Right hindlimb (tissue), 1 donor: ENCODE data around the gene RMND1.
"Not testable (repeated sequence)": the region's sequence is repeated elsewhere in the genome, so short reads cannot be mapped to it uniquely, and the experiment has no call there.

Source experiments
- DNase-seq: peaks from one replicate; pipeline ENCODE4 v3.0.0-alpha.2; 2018

Gene RMND1, protein sequence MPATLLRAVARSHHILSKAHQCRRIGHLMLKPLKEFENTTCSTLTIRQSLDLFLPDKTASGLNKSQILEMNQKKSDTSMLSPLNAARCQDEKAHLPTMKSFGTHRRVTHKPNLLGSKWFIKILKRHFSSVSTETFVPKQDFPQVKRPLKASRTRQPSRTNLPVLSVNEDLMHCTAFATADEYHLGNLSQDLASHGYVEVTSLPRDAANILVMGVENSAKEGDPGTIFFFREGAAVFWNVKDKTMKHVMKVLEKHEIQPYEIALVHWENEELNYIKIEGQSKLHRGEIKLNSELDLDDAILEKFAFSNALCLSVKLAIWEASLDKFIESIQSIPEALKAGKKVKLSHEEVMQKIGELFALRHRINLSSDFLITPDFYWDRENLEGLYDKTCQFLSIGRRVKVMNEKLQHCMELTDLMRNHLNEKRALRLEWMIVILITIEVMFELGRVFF

GRCh38 chr6:151451950-151452749 is at the start of gene RMND1:
TSS of gene RMND1 (minus strand) at chr6:151452126. CDS start at chr6:151445811, 6,315 bp downstream.
- peak; percentile 100 for DNase-seq

DNA sequence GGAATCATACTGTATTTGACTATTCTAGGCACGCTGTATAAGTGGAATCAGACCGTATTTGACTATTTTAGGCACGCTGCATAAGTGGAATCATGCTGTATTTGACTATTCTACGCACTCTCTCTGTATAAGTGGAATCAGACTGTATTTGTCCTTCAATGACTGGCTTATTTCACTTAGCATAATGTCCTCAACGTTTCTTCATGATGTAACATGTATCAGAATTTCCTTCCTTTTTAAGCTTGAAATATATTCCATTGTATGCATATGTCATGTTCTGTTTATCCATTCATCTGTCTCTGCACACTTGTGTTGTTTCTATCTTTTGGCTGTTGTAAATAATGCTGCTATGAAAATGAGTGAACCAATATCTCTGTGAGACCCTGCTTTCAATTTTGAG is 47.6 kb upstream of the RMND1 start:
- DNase-seq, result no peak

DNA sequence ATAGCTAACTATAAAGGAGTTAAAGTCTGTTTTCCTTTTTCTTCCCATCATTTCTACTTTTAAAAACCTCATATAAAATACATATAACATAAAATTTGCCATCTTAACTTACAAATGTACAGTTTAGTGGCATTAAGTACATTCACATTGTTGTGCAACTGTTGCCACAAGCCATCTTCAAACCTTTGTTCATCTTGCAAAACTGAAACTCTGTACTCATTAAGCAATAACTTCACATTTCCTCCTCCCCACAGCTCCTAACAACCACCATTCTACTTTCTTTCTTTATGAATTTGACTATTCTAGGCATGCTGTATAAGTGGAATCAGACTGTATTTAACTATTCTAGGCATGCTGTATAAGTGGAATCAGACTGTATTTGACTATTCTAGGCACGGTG is 46.4 kb upstream of the RMND1 start:
- DNase-seq, result no peak

GRCh38 chr6:151497905-151498304 is 46.0 kb upstream of the RMND1 start:
- DNase-seq, result no peak

DNA sequence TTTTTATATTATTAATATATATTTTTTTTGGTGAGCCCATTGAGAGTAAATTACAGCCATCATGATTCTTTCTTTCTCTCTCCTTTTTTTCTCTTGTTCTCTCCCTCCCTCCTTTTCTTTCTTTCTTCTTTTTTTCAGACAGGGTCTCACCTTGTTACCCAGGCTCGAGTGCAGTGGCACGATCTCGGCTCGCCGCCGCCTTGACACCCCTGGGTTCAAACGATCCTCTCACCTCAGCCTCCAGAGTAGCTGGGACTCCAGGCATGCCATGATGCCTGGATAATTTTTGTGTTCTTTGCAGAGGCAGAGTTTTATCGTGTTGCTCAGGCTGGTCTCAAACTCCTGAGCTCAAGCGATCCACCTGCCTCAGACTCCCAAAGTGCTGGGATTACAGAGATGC is 43.5 kb upstream of the RMND1 start:
- no peak for DNase-seq

DNA sequence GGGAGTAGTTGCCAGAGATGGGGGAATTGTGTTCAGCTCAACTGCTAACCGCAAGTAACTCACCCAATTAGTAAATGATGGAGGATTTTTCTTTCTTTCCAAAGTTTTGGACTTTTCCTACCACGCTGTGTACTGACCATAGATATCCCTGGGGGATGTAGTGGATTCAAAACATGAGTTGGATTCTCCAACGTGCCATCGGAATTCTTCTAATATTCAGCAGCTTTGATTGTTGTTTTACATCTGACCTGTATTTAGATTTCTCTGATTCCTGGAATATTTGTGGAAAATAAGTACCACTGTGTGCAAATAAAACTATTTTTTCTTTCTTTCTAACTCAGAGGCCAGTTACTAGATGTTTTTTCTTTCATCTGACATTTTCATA is 43.0 kb upstream of the RMND1 start:
- DNase-seq, result no peak

GRCh38 chr6:151494235-151494935 is 42.5 kb upstream of the RMND1 start:
- DNase-seq, result peak; percentile 72

DNA sequence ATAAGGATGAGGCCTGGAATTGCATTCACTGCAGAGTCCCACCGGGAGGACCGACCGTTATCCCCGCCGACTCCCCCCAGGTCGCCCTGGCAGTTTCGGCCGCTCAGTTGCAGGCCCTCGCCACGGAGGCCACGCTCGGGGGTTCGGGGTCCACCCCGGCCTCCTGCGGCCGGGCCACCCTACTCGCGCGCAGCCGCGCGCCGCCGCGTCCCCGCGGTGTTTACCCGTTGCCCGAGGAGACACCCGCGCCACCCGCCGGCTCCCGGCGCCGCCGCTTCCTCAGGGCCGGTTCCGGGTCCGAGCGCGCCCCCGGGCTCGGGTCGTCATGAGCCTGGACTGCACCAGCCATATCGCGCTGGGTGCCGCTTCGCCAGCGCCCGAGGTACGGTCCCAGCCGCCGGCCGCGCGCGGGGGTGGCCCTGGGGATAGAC is 41.9 kb upstream of the RMND1 start, which contains the start of gene CCDC170:
CCDC170 (plus strand) TSS at position 214 of the 431 bp plus-strand sequence; CDS start at position 326, 112 bp downstream.
- peak; percentile 68 for DNase-seq

GRCh38 chr6:151493161-151493803 is 41.4 kb upstream of the RMND1 start:
- no peak for DNase-seq

- no peak for DNase-seq
Observed at GRCh38 chr6:151490996-151491395, 39.1 kb upstream of the RMND1 start.

DNA sequence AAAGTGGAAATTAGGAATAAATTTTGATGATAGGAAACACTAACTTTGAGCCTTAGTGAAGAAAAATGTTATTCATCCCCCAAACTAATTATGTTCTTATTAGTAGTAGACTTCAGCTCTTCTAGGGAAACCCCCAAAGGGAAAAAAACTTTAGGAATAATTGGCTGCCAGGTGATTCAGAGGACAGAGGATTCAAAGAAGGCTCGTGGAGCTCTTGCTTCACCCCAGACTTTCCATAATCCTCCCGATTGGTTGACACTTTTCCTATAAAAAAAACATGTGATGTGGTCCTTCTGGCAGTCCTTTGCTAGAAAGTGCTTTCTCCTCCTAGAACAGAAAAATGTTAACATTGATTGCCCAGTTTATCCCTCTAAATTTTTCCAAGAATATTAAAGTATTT is 36.3 kb upstream of the RMND1 start:
- DNase-seq, result no peak

DNA sequence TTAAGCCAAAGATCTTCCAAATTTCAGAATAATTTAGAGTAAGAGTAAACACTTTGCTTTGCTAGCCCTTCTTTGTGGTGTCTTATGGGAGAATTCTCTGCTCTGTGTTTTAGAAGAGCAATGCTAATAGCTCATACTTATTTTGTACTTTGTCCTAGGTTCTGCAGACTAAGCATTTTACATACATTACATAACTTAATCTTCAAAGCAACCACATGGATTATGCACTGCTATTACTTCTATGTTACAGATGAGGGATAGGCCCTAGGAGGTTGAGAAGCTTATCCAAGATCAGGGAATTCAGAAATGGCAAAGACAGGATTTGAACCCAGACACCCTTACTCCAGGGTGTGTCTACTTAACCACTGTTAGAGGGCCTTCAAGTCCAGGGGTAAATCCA is 32.1 kb upstream of the RMND1 start:
- no peak for DNase-seq

GRCh38 chr6:151482290-151482689 is 30.4 kb upstream of the RMND1 start:
- DNase-seq, result no peak

- no peak for DNase-seq
Observed at GRCh38 chr6:151481786-151482185, 29.9 kb upstream of the RMND1 start.

DNA sequence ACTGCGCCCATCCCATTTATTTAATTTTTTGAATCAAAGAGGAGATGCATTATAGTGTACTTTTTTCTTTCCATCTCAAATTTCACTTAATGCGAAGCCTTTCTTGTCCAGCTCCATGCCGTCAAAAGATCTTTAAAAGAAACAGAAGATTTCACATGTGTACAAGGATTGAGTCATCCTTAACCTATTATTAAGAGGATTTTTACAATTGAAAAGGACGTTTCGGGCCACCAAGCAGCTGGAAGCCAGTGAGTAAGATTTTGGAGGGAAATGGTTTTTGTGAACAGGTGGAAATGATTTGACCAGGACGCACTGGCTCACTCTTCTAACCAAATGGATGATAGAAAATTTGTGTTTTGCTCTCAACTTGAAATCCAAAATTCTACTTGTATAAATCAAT is 26.7 kb upstream of the RMND1 start:
- DNase-seq, result no peak

GRCh38 chr6:151477726-151478125 is 25.8 kb upstream of the RMND1 start:
- DNase-seq, result no peak

DNA sequence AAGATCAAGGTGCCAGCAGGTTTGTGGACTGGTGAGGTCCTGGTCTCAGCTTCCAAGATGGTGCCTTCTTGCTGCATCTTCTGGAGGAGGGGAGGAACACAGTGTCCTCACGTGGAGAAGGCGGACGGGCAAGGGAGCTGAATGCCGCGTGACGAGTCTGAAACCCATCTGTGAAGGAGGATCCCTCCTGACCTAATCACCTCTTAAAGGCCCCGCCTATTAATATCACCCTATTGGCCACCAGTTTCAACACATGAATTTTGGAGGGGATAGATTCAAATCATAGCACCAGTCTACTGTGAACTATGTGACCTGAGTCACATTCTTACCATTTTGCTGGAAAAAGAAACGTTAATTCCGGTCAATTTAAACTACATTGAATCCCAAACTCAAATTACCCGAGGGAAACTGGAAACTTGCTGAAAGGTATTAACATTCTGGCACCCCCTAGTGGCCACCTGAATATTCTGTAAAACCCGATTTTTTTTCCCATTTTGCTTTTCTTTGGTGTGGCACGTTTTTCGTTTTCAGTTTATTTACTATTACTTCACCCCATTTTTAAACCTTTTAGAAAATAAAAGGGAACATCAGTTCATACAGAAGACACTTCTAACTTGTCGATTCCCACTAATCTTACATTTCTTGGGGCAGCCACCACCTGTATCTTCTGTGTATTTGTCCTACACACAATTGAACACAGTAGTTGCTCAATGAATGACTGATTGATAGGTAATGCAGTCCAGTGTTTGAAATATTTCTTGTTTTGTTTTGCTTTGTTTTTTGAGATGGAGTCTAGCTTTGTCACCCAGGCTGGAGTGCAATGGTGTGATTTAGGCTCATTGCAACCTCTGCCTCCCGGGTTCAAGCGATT is 24.0 kb upstream of the RMND1 start:
- DNase-seq, result peak; percentile 30

- DNase-seq, result no peak
Observed at GRCh38 chr6:151464702-151465101, 12.8 kb upstream of the RMND1 start.

DNA sequence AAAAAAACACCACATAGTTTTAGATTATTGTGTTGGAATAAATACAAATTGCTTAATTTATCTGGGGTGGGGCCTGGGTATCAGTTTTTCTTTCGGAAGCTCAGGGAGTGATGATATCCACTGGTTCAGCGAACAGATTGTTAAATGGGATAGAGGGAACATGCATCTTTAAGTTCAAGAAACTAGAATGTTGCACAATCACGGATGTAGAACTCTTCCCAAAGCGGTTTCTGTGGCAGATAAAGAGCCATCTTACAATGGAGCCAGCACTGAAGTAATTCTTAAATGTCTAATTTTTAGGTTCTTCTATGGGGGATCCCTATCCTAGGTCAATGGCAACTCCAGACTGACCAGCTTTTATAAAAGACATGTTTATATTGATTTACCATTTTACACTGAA is 9.7 kb upstream of the RMND1 start:
- no peak for DNase-seq

GRCh38 chr6:151455751-151456398 is 3.9 kb upstream of the RMND1 start:
- not testable (repeated sequence) for DNase-seq
